ENCODE measurements around the gene LETMD1.
A peak's percentile ranks its signal among the peaks of the same experiment; 100 is the strongest.
"Not testable (repeated sequence)": the region's sequence is repeated elsewhere in the genome, so short reads cannot be mapped to it uniquely, and the experiment has no call there.

Gene LETMD1

GRCh38 chr12:51027342-51027835, 20.7 kb upstream of the LETMD1 start:
- DNase-seq: no peak

GRCh38 chr12:51028126-51028812, 19.9 kb upstream of the LETMD1 start:
- DNase-seq: peak; percentile 45

GRCh38 chr12:51028813-51029150, 19.3 kb upstream of the LETMD1 start:
- DNase-seq: no peak

- no peak for DNase-seq
These were observed 15.1 kb upstream of the LETMD1 start for GRCh38 chr12:51033048-51033447.

- no peak for DNase-seq
These were observed 14.6 kb upstream of the LETMD1 start for GRCh38 chr12:51033457-51034089.

- no peak for DNase-seq
These were observed 11.8 kb upstream of the LETMD1 start for GRCh38 chr12:51036279-51036678.

- DNase-seq: no peak
These were observed 629 bp downstream of the LETMD1 start for GRCh38 chr12:51048661-51049251.

GRCh38 chr12:51049525-51049924, 1.4 kb downstream of the LETMD1 start:
- DNase-seq: no peak

- DNase-seq: no peak
These were observed 3.7 kb downstream of the LETMD1 start for GRCh38 chr12:51051787-51052186.

- DNase-seq: no peak
These were observed 6.9 kb downstream of the LETMD1 start for GRCh38 chr12:51055060-51055459.

GRCh38 chr12:51056242-51056641, 8.1 kb downstream of the LETMD1 start:
- DNase-seq: no peak

- DNase-seq: no peak
These were observed 11.0 kb downstream of the LETMD1 start for GRCh38 chr12:51059086-51059485.

- no peak for DNase-seq
These were observed 14.7 kb downstream of the LETMD1 start for GRCh38 chr12:51062631-51063397.

- no peak for DNase-seq
These were observed 17.4 kb downstream of the LETMD1 start for GRCh38 chr12:51065530-51065929.

GRCh38 chr12:51067229-51067628, 19.1 kb downstream of the LETMD1 start:
- DNase-seq: no peak

- DNase-seq: no peak
These were observed 19.6 kb downstream of the LETMD1 start for GRCh38 chr12:51067771-51068170.

- no peak for DNase-seq
These were observed 21.9 kb downstream of the LETMD1 start for GRCh38 chr12:51070004-51070403.

- no peak for DNase-seq
These were observed 23.5 kb downstream of the LETMD1 start for GRCh38 chr12:51071663-51072062.

- DNase-seq: no peak
These were observed 27.3 kb downstream of the LETMD1 start for GRCh38 chr12:51075390-51075789.

GRCh38 chr12:51076236-51076930, 28.3 kb downstream of the LETMD1 start:
- no peak for DNase-seq

GRCh38 chr12:51077930-51078329, 29.8 kb downstream of the LETMD1 start:
- DNase-seq: no peak

GRCh38 chr12:51078346-51078745, 30.2 kb downstream of the LETMD1 start:
- DNase-seq: not testable (repeated sequence)

- DNase-seq: not testable (repeated sequence)
These were observed 30.7 kb downstream of the LETMD1 start for GRCh38 chr12:51078866-51079265.

Measured in SIG-M5 (cell line).